RPMI7951 (cell line): Measurements from ENCODE around the gene RBM38. TPM values are rescaled to one million over a fixed set of nuclear protein-coding genes. Genes with fewer than 3 reads are reported as not detected.

Source experiments
- DNase-seq: peaks from one replicate; pipeline ENCODE4 v3.0.0-alpha.2; 2012; ENCODE audit warnings: low read depth
- total RNA-seq: library from RNA; depleted of rRNA; stranded (reverse); fragments of >200 nt; shearing (Covaris generic); gene quantifications from 2 replicates; pipeline ENCODE4 v1.2.3, GENCODE V29; 2014

RBM38 gene
- total RNA-seq, 1 experiment from 2014 or later, result 10.3 TPM

- DNase-seq, result peak; percentile 29
Measured at GRCh38 chr20:57391439-57392301, 474 bp downstream of the RBM38 start.

- DNase-seq, result no peak
Measured at GRCh38 chr20:57392512-57393271, 1.5 kb downstream of the RBM38 start.

GRCh38 chr20:57393321-57394120 lies 2.3 kb downstream of the RBM38 start:
- no peak for DNase-seq

- no peak for DNase-seq
Measured at GRCh38 chr20:57394121-57395082, 3.2 kb downstream of the RBM38 start.

- DNase-seq, result no peak
Measured at GRCh38 chr20:57395111-57395966, 4.1 kb downstream of the RBM38 start.

- DNase-seq, result no peak
Measured at GRCh38 chr20:57396212-57396983, 5.2 kb downstream of the RBM38 start.

- no peak for DNase-seq
Measured at GRCh38 chr20:57396984-57397692, 5.9 kb downstream of the RBM38 start.

GRCh38 chr20:57397693-57398108 lies 6.5 kb downstream of the RBM38 start:
- no peak for DNase-seq

GRCh38 chr20:57398231-57398821 lies 7.1 kb downstream of the RBM38 start:
- DNase-seq, result no peak

GRCh38 chr20:57398901-57399535 lies 7.8 kb downstream of the RBM38 start:
- no peak for DNase-seq

- peak; percentile 30 for DNase-seq
Measured at GRCh38 chr20:57399587-57400155, 8.5 kb downstream of the RBM38 start.

GRCh38 chr20:57400231-57400701 lies 9.1 kb downstream of the RBM38 start:
- DNase-seq, result no peak

GRCh38 chr20:57400821-57401564 lies 9.8 kb downstream of the RBM38 start:
- no peak for DNase-seq

- DNase-seq, result no peak
Measured at GRCh38 chr20:57401565-57401918, 10.3 kb downstream of the RBM38 start.

- no peak for DNase-seq
Measured at GRCh38 chr20:57402206-57403125, 11.3 kb downstream of the RBM38 start.
